NCI-H2171 treated with DMSO at 0.1 percent for 48 hours (cell line): ENCODE results near the gene RNF111.
"Not testable (repeated sequence)": the region's sequence is repeated elsewhere in the genome, so short reads cannot be mapped to it uniquely, and the experiment has no call there.

Experiments used
- DNase-seq: peaks from one replicate; lab custom pipeline; 2025; lab: John Stamatoyannopoulos, UW

The RNF111 gene

DNA sequence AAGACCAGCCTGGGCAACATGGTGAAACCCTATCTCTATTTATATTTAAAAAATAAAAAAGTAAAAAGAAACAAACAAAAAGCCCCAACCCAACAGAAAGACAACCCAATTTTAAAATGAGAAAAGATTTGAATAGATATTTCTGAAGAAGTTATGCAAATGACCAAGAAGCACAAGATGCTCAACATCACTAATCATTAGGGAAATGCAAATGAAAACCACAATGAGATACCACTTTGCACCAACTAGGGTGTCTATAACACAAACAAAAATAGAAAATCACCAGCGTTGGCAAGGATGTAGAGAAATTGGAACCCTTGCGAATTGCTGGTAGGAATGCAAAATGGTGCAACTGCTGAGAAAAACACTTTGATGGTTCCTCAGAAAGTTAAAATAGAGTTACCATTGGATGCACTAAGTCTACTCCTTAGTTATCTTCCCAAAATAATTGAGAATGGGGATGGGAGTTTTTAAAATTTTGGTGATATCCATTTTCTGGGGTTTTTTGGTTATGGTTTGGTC is 71.7 kb downstream of the RNF111 start:
- DNase-seq: no peak

DNA sequence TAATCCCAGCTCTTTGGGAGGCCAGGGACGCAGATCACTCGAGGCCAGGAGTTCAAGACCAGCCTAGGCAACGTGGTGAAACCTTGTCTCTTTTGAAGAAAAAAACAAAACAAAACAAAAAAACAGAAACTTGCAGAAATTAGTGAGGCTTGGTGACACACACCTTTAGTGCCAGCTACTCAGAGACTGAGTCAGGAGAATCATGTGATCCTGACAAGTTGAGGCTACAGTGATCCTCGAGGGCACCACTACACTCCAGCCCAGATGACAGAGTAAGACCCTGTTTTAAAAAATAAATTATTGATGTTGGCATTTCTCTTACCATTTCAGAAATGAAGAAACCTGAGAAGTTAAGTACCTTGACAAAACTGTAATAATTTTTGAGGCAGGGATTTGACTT is 72.9 kb downstream of the RNF111 start:
- no peak for DNase-seq

DNA sequence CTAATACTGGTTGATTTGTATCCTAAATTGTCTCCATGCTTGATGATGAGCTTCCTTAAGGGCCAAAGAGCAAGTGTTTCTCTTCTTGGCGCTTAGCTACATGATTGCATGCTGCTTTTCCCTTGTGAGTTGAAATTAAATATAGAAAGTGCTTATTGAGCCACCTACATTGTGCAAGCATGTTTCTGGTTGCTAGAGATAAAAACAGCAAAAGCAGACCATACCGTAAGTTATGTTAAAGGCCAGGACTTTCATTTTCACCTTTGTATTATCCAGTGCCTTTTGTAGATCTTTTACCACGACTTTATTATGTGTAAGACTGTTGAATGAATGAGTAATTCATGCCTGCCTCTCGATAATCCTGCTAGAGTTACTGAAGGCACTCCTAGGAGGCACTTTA is 75.6 kb downstream of the RNF111 start:
- no peak for DNase-seq

DNA sequence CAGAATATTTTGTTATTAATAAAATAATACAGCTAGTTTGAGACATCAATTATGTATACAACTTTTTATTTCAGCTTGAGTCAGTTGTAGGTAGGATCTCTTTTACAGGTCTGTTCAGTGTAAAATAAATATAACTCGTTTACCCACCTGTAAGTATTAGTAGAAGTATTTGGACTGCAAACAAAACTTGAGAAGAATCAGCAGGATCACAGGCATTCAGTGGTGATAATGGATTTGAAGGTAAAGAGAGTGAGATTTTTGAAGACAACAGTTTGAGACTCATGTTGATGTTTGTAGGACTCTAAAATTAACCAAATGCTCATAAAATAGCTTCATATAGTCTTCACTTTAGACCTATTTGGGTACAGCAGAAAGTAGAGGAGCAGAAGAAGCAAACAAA is 82.0 kb downstream of the RNF111 start:
- DNase-seq: no peak

DNA sequence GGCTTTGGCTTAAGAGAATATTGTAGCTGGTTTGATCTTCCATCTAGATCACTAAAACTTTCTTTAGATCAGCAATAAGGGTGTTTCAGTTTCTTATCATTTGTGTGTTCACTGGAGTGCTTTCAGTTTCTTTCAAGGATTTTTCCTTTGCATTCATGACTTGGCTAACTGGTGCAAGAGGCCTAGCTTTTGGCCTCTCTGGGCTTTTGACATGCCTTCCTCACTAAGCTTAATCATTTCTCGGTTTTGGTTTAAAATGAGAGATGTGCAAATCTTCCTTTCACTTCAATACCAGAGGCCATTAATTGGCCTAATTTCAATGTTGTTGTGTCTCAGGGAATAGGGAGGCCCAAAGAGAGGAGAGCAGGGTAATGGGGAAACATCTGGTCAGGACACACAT is 87.1 kb downstream of the RNF111 start:
- DNase-seq: no peak

DNA sequence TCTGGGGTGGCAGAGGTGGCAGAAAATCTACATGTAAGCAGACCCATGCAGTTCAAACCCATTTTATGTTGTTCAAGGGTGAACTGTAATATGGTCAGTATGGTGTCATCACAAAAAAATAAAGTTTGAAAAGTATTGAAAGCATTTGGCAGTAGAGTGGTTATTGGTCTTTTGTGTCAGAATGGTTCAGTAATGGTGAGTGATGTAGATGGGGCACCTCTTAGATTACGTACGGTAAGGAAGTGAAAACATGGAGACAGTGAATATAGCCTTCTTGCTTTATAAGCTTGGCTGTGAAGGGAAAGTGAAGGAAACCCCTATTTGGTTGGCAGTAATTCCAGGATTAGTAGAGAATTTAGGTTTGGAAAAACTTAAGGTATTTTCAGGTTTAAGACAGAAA is 100.3 kb downstream of the RNF111 start:
- no peak for DNase-seq

DNA sequence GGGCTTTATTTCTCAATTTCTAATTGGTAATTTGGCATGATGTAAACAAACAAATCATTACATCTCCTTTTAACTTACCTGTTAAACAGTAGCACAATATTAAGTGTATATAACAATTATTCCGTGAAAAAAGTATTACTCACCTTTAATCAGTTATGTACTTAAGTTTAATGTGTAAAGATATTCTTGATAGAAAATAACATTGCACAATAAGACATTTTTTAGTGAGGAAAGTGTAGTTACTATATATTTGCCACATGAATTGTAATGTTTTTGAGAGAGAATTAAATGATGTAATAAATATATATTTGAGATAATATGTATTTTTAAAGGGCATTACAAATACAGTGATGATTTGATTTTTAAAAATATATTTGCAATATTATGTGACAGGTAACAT is 106.6 kb downstream of the RNF111 start:
- no peak for DNase-seq

DNA sequence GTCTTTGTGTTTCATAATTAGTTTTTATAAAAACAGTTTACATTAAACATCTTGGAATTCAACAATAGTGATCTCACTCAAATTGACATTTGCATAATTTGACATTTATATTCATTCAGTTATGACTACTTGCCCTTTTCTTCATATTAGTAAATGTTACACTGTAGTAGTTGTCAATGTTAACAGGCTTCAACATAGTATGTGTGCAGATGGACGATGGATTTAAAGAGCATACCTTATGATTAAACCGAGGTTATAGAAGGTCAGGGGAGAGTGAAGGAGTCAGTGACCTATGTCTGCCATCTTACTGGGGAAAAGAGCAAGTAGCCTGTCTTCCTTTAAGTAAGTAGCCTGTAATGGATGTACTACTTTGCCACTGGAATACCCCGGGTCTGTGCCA is 109.0 kb downstream of the RNF111 start:
- no peak for DNase-seq

DNA sequence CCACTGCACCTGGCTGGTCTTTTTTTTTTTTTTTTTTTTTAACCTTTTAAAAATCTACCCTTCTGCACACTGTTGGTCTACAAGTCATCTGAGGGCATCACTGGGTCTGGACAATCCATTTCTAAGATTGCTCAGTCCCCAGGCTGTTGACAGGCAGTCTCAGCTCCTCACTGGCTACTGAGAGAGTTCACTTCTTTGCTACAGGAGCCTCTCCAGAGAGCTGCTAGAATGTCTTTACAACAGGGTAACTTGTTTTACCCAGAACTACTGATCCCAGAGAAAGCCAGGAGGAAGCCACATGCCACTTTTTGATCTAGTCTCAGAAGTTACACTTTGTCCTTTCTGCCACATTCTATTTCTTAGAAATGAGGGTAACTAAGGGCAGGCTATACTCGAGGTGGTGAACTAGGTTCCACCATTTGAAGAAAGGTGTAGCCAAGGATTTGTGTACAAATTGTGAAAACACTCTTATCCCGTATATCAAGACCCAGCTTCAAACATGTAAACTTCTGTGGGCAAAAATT is 111.8 kb downstream of the RNF111 start:
- DNase-seq: no peak

DNA sequence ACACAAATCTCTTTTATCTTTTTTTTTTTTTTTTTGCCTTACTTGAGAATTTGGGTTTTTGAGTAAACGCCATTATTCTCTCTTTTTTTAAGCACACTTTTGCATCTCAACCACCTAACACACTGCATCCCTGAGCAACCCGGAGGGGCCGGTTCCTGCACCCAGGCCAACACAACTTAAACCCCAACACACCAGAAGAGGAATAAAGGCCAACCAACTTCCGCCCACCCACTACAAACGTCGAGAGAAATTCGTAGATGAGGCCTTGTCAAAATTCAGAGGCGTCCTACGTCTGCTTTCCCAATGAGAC is 117.1 kb downstream of the RNF111 start:
- no peak for DNase-seq

DNA sequence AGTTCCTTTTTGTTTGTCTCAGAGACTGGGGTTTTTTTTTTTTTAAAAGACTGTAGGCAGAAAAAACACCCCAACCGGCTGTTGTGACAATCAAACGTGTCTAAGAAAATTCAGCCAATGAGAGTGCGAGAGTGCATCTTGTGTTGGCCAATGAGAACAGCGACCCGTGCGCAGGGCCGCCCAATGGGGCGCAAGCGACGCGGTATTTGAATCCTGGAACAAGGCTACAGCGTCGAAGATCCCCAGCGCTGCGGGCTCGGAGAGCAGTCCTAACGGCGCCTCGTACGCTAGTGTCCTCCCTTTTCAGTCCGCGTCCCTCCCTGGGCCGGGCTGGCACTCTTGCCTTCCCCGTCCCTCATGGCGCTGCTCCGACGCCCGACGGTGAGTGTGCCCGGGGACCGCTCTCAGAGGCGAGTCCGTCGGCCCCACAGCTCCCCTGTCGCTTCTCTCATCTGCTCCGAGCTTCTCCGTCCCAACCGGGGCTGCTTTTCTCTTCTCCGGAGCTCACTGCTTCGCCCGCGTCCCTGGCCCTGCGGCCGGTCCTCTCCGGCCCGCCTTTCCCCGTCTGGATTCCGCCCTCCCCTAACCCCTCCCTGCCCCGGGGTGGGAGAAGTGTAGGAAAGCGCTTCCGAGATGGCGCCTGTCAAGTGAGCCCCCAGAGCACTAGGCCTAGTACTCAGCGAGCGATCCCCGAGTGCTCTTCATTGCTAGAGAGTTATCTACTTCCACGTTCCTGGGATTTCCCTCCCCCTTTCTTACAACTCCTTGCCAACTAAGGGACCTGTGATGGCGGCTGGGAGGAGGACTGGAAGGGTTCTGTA is 117.7 kb downstream of the RNF111 start, which contains the start of gene CCNB2:
CCNB2 (plus strand) TSS at position 235 of the 821 bp plus-strand sequence; CDS start at position 358, 123 bp downstream.
- DNase-seq: peak; percentile 99

DNA sequence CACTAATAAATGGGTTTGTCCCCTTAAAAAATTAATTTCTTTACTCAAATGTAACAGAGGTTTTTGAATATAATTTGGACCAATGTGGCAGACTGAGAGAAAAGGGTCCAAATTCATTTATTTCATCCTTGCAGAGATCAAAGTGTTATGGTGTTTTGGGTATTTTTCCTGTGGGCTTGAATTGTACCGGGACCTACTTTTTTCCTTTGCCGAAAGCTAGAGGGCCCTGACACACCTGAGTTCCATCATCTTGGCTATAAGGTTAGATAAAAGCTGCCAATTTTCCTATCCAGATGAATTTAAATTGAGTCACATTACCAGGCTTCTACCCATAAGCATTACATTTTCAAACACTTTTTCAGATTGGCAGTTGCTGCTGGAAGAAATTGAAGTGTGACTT is 118.4 kb downstream of the RNF111 start:
- peak; percentile 17 for DNase-seq

DNA sequence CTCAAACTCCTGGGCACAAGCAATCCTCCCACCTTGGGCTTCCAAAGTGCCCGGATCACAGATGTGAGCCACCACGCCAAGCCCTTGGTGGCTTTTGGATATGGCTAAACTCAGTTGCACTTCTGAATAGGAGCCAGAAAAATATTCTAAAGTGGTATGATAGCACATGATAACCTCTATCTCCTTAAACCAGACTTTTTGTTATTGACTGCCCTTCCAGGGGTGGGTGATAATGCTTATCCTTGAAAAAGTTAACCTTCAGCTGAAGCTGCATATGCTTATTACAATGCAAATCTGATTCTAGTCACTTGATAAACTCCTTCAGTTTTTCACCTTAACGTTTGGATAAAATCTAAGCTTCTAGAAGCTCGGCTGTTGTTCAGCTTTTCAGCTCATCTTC is 123.8 kb downstream of the RNF111 start:
- no peak for DNase-seq

DNA sequence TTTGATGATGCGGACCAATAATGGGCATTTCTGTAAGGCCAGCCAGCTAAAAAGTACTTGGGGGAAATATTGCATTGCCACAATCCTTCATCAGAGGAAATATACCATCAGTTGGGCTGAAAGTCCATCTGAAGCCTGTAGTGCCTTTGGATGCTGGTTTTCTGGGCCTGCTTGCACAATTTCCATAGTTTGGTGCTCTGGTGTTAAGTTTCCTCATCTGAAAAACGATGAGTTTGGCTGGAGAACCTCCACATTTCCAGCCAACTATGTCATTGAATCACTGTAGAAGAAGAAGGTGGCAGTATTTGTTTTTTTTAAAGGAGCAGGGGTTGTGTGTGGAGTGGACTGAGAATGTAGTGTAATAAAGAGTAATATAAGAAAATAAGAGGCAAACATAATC is 127.6 kb downstream of the RNF111 start:
- no peak for DNase-seq

DNA sequence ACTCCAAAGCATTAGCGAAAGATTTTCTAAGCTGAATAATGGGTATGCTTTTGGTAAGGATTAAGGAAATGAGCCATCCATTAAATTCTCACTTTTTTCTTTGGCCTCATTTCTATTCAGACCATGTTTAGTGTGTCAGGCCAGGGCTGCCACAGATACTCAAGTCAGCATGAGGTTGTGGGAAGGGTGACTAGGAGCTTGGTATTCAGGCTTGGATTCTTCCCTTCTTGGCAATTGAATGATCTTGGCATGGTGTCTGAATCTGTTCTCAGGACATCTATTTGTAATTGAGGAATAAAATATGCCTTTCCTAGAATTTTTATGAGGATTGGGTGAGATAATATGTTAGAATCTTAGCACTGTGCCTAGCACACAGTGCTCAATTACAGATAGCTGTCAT is 128.7 kb downstream of the RNF111 start:
- no peak for DNase-seq

DNA sequence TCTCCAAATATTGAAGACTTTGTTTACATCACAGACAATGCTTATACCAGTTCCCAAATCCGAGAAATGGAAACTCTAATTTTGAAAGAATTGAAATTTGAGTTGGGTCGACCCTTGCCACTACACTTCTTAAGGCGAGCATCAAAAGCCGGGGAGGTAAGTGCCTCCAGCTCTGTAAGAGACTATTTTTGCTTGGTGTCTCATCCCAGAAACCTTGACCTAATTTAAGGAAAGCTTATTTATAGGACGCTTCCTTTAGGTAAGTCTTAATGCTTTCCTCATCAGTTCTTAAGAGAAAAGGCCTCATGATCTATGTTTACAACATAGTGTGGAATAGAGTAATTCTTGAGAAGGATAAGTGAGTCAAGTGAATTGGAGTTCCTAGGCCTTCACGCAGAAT is 129.3 kb downstream of the RNF111 start:
- DNase-seq: no peak

DNA sequence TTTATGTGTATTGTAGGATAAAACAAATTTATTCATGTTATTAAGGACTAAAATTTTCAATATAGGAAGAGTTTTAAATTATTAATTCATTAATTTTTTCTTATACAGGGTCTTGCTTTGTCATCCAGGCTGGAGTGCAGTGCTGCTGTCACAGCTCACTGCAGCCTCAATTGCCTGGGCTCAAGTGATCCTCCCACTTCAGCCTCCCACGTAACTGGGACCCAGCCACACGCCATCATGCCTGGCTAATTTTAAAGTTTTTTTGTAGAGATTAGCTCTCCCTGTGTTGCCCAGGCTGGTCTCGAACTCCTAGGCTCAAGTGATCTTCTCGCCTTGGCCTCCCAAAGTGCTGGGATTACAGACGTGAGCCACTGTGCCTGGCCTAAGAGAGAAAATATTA is 132.2 kb downstream of the RNF111 start:
- no peak for DNase-seq

DNA sequence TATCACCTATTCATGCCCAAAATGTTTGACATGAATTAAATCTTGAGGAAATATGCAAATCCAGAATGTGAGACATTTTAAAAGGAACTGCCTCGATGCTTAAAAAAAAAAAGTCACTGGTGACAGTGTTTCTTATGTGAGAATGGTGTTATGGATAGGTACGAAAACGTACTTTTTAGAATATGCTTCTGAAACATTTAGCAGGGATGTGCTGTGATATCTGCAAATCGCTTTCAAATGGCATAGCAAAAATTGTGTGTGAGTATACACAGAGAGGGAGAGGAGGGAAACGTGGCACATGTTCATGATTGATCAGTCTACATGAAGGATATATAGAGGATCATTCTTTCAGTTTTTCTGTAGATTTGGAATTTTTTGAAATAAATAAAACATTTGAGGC is 133.5 kb downstream of the RNF111 start:
- no peak for DNase-seq

DNA sequence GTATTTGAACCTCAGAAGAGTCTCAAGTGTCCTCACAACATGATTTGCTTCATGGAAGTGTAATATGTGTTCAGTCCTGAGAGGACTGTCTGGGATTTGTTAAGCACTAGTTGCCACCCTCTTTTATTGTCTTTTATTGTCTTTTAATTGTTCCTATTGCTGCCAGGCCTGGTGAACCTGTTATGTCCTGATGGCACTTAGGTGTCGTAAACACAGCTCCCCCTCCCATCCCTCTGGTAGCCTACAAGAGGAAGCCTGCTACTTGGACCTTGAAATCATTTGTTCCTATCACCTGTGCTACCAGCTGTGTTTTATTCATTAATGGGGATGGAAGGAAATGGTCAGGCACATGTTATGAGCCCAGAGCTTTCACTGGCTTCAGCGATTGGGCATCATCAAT is 136.8 kb downstream of the RNF111 start:
- no peak for DNase-seq

DNA sequence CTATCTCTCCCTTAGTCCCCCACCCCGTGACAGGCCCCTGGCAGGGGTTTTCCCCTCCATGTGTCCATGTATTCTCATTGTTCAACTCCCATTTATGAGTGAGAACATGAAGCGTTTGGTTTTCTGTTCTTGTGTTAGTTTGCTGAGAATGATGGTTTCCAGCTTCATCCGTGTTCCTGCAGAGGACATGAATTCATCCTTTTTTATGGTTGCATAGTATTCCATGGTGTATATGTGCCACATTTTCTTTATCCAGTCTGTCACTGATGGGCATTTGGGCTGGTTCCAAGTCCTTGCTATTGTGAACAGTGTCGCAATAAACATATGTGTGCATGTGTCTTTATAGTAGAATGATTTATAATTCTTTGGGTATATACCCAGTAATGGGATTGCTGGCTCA is 138.2 kb downstream of the RNF111 start:
- DNase-seq: not testable (repeated sequence)

DNA sequence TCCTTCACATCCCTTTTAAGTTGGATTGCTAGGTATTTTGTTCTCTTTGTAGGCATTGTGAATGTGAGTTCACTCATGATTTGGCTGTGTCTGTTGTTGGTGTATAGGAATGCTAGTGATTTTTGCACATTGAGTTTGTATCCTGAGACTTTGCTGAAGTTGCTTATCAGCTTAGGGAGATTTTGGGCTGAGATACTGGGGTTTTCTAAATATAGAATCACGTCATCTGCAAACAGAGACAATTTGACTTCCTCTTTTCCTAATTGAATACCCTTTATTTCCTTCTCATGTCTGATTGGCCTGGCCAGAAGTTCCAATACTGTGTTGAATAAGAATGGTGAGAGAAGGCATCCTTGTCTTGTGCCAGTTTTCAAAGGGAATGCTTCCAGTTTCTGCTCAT is 139.8 kb downstream of the RNF111 start:
- DNase-seq: not testable (repeated sequence)

DNA sequence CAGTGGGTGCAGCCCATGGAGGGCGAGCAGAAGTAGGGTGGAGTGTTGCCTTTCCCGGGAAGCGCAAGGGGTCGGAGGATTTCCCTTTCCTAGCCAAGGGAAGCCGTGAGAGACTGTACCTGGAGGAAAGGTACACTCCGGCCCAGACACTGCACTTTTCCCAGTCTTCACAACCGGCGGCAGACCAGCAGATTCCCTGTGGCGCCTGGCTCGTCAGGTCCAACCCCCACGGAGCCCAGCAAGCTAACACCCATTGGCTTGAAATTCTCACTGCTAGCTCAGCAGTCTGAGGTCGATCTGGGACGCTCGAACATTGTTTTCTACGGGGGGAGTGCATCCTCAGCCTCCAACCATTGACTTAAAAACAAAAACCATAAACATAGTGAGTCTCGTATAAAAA is 144.0 kb downstream of the RNF111 start:
- DNase-seq: no peak

DNA sequence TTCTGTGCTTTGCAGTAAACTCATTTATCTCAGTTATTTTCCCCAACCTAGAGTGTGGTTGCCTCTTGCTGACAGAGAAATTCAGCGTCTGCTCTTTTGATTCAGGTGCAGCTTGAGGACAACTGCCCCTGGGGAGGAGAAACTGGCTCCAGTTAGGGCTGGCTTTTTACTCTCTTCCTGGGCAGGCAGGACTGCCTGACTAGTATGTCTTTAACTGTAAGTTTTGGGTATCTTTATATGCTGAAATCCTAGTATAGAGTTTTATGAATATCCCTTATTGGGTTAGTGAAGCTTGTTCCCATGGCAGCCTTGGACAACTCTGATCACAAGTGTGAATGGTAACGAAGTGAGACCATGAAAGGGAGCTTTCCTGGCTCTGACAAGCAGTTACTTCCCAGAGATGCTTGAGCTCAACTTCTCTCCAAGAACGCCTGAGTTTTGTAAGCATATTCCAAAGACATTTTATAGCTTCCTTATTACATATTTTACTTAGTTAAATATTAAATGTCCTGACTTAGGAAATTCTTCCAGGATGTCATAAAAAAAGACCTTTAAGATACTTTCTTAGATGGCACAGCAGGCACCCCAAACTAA is 144.6 kb downstream of the RNF111 start:
- DNase-seq: no peak
